ENCODE results near the gene SPAG16.

The SPAG16 gene

DNA sequence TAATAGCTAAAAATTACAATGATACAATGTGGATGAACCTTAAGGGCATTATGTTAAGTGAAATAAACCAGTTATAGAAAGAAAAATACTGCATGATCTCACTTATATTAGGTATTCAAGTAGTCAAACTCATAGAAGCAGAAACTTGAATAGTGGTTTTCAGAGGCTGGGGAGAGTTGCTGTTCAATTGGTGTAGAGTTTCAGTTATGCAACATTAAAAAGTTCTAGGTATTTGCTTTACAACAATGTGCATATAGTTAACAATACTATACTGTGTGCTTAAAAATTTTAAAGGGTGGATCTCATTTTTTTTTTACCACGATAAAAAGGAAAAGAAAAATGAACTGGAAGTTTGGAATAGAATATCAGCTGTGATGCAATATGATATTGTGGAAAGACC is 479.1 kb downstream of the SPAG16 start:
- H3K27me3 ChIP-seq (ENCODE audit: insufficient read depth, low read length) = no peaks in the 10 kb centered on the region
- no peaks in the 10 kb centered on the region for H3K9me3 ChIP-seq (ENCODE audit: insufficient read depth, low read depth, low read length)
- no peaks in the 10 kb centered on the region for H3K4me1 ChIP-seq (ENCODE audit: insufficient read depth, low read length)
- H3K36me3 ChIP-seq (ENCODE audit: insufficient read depth, low read length) = no peaks in the 10 kb centered on the region
- no peak overlapping the region for H3K9ac ChIP-seq (ENCODE audit: low read depth, low read length)
- H3K4me3 ChIP-seq (ENCODE audit: low read length) = no peak overlapping the region
- no peak overlapping the region for H3K27ac ChIP-seq (ENCODE audit: low read depth, low read length)
- WGBS = 100% methylated on average over 1 of the region's 1 CpG

DNA sequence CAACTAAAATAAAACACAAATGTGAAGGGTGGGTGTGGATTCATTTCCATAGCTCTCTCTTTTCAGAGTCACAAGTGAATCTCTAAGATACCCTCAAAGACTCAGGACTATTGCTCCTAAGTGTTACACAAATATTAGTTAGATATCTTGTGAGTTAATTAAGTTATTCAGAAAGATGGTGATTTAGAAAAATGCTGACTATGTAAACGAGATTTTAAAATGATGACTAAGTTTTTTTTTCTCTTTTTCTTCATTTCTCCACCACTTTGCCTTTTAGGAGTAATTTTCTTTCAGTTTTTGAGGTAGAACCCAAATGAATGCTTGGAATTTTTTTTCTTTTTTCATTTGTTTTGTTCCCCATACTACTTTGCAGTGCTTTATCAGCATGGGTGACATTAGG is 479.7 kb downstream of the SPAG16 start:
- WGBS = no CpG with 5 or more reads among the region's 1 CpG
- Histone ChIP-seq H3K36me3 (ENCODE audit: insufficient read depth, low read length) (no peaks in the 10 kb centered on the region), H3K9ac (ENCODE audit: low read depth, low read length) (no peak overlapping the region), H3K27ac (ENCODE audit: low read depth, low read length) (no peak overlapping the region), H3K9me3 (ENCODE audit: insufficient read depth, low read depth, low read length) (no peaks in the 10 kb centered on the region), H3K4me3 (ENCODE audit: low read length) (no peak overlapping the region), H3K27me3 (ENCODE audit: insufficient read depth, low read length) (no peaks in the 10 kb centered on the region), H3K4me1 (ENCODE audit: insufficient read depth, low read length) (no peaks in the 10 kb centered on the region)

DNA sequence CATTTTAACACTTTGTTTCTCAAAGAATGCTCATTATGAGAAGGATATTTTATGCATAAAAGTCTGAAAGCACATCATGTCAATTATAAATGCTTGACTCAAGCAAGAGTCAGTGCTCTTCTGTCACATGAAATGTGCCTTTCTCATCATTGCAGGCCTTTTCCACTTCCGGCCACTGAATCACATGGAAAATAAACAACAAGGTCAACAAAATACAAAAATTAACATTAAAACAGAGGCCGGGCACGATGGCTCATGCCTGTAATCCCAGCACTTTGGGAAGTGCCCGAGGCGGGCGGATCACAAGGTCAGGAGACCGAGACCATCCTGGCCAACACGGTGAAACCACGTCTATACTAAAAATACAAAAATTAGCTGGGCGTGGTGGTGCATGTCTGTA is 480.6 kb downstream of the SPAG16 start:
- Histone ChIP-seq H3K4me1 (ENCODE audit: insufficient read depth, low read length) (no peaks in the 10 kb centered on the region), H3K4me3 (ENCODE audit: low read length) (no peak overlapping the region), H3K9me3 (ENCODE audit: insufficient read depth, low read depth, low read length) (no peaks in the 10 kb centered on the region), H3K27ac (ENCODE audit: low read depth, low read length) (no peak overlapping the region), H3K36me3 (ENCODE audit: insufficient read depth, low read length) (no peaks in the 10 kb centered on the region), H3K27me3 (ENCODE audit: insufficient read depth, low read length) (no peaks in the 10 kb centered on the region), H3K9ac (ENCODE audit: low read depth, low read length) (no peak overlapping the region)
- 94% methylated on average over 10 of the region's 10 CpGs for WGBS

DNA sequence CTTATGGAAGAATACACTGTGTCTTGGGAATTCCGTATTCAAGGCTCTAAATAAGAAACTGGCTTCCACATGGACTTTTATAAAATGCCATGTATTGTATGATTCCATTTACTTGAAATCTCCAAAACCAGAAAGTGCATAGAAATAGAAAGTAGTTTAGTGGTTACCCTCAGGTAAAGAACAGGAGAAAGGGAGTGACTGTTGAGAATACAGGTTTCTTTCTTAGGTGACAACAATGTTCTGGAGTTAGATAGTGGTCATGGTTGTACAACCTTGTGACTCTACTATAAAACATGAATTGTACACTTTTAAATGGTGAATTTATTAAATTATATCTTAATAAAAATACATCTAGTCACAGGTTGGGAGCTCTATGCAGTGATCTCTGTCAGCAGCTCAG is 481.8 kb downstream of the SPAG16 start:
- H3K27ac ChIP-seq (ENCODE audit: low read depth, low read length) = no peak overlapping the region
- 100% methylated on average over 1 of the region's 1 CpG for WGBS
- H3K9ac ChIP-seq (ENCODE audit: low read depth, low read length) = no peak overlapping the region
- H3K4me3 ChIP-seq (ENCODE audit: low read length) = no peak overlapping the region
- no peaks in the 10 kb centered on the region for H3K27me3 ChIP-seq (ENCODE audit: insufficient read depth, low read length)
- no peaks in the 10 kb centered on the region for H3K36me3 ChIP-seq (ENCODE audit: insufficient read depth, low read length)
- no peaks in the 10 kb centered on the region for H3K4me1 ChIP-seq (ENCODE audit: insufficient read depth, low read length)
- no peaks in the 10 kb centered on the region for H3K9me3 ChIP-seq (ENCODE audit: insufficient read depth, low read depth, low read length)

DNA sequence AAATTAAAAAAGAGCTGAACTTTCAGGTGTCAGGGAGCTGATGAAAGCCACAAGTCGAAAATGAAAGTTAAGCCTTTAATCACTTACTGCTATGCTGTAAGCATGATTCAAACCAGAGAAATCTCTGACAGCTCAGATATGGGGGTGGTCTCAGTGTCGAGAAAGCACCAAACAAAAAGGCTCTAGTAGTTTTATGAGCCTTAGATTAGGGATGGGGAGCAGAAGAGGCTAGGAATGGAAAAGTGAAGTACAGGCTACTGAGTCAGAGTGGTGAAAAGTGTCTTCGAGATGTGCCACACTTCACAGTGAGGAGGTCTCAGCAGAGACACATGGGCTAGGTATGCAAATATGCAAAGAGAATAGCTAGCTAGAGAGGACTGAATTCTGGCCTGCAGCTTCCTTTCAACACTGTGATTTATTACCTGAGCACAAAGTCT is 482.2 kb downstream of the SPAG16 start:
- WGBS = 87% methylated on average over 3 of the region's 3 CpGs
- Histone ChIP-seq H3K9ac (ENCODE audit: low read depth, low read length) (no peak overlapping the region), H3K4me1 (ENCODE audit: insufficient read depth, low read length) (no peaks in the 10 kb centered on the region), H3K9me3 (ENCODE audit: insufficient read depth, low read depth, low read length) (no peaks in the 10 kb centered on the region), H3K36me3 (ENCODE audit: insufficient read depth, low read length) (no peaks in the 10 kb centered on the region), H3K27me3 (ENCODE audit: insufficient read depth, low read length) (no peaks in the 10 kb centered on the region), H3K4me3 (ENCODE audit: low read length) (no peak overlapping the region), H3K27ac (ENCODE audit: low read depth, low read length) (no peak overlapping the region)

DNA sequence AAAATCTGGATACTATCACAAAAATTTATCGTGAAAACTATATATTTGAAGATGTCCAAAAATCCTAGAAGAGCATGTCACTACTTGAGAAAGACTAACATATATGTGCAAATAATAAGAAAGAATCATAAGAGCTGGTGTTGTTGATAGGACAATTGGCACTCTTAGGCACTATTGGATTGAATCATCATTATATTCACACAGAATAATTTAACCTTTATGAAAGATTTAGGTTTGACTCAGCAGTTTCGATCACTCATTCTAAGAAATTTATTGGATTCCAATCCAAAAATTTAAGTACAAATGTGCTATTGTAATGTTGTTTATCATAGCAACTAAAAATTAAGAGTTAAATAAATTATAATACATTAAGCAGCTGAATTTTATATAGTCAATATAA is 503.6 kb downstream of the SPAG16 start:
- H3K4me3 ChIP-seq (ENCODE audit: low read length) = no peak overlapping the region
- H3K27ac ChIP-seq (ENCODE audit: low read depth, low read length) = no peak overlapping the region
- no peaks in the 10 kb centered on the region for H3K9me3 ChIP-seq (ENCODE audit: insufficient read depth, low read depth, low read length)
- no CpG with 5 or more reads among the region's 2 CpGs for WGBS
- no peaks in the 10 kb centered on the region for H3K4me1 ChIP-seq (ENCODE audit: insufficient read depth, low read length)
- no peaks in the 10 kb centered on the region for H3K27me3 ChIP-seq (ENCODE audit: insufficient read depth, low read length)
- H3K9ac ChIP-seq (ENCODE audit: low read depth, low read length) = no peak overlapping the region
- no peaks in the 10 kb centered on the region for H3K36me3 ChIP-seq (ENCODE audit: insufficient read depth, low read length)

DNA sequence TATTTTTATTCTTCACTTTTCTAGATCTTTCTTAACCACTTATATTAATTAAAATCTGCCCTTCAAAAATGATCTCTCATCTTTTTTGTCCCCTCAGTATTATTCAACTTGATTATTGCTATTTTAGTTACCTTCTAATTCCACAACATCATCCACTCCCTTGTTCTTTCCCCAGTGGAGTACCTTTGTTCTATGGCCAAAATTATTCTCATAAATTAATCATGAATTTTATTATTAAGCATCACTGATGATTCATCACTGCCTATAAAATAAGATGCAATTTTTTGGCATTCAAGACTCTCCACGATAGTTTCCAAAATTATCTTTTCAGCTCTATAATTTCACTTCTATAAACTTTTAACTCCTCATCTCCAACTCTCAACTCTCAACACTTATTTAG is 505.7 kb downstream of the SPAG16 start:
- H3K9me3 ChIP-seq (ENCODE audit: insufficient read depth, low read depth, low read length) = no peaks in the 10 kb centered on the region

DNA sequence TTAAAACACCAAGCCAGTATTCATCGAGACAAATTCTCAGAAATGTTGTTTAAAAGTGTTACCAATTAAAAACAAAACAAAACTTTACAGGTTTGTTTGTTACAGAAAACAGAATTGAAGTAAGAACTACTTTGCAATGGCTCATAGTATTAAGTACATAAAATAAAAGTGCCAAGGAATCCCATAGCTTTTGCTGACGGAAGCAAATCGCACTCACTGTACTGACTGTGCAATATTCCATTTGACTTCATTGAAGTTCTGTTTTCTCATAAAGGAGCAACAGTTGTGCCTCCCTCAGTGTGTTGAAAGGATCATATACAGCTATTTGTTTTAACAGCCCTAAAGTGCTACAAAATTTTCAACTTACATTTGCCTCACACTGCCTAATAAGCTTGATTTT is 507.8 kb downstream of the SPAG16 start:
- H3K36me3 ChIP-seq (ENCODE audit: insufficient read depth, low read length) = no peaks in the 10 kb centered on the region
- no peaks in the 10 kb centered on the region for H3K27me3 ChIP-seq (ENCODE audit: insufficient read depth, low read length)
- WGBS = 98% methylated on average over 2 of the region's 3 CpGs
- no peak overlapping the region for H3K4me3 ChIP-seq (ENCODE audit: low read length)
- H3K9me3 ChIP-seq (ENCODE audit: insufficient read depth, low read depth, low read length) = no peaks in the 10 kb centered on the region
- no peaks in the 10 kb centered on the region for H3K4me1 ChIP-seq (ENCODE audit: insufficient read depth, low read length)
- no peak overlapping the region for H3K9ac ChIP-seq (ENCODE audit: low read depth, low read length)
- no peak overlapping the region for H3K27ac ChIP-seq (ENCODE audit: low read depth, low read length)

More for the DNA sequence above, 505.7 kb downstream of the SPAG16 start:
- Histone ChIP-seq H3K27me3 (ENCODE audit: insufficient read depth, low read length) (no peaks in the 10 kb centered on the region), H3K27ac (ENCODE audit: low read depth, low read length) (no peak overlapping the region), H3K4me3 (ENCODE audit: low read length) (no peak overlapping the region), H3K9ac (ENCODE audit: low read depth, low read length) (no peak overlapping the region), H3K4me1 (ENCODE audit: insufficient read depth, low read length) (no peaks in the 10 kb centered on the region), H3K36me3 (ENCODE audit: insufficient read depth, low read length) (no peaks in the 10 kb centered on the region)
- 94% methylated on average over 1 of the region's 1 CpG for WGBS

DNA sequence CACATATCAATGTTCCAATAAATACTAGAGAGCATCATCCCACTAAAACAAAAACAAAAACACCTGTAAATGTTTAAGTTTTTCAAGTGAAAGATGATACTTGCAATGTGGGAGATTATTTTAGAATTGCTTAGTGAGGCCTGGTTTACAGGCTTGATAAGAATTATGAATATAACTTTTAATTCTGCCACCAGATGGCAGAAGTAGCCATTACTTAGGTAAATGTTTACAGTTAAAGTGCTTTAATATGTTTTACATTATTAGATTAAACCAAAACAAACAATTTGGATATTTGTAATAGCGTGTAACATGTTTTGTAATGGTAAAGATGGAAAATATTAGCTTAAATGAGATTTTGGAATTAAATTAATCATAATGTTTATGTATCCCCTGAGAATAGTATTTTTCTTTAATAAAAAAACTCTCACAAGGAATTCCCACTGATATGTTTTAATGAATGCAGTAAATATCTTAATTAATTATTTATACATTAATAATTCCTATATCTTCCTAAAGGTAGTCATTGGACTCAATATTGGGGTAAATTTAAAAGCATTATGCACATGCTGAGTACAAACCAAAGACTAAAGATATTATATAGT is 522.0 kb downstream of the SPAG16 start:
- Histone ChIP-seq H3K9me3 (ENCODE audit: insufficient read depth, low read depth, low read length) (no peaks in the 10 kb centered on the region), H3K4me1 (ENCODE audit: insufficient read depth, low read length) (no peaks in the 10 kb centered on the region; the same call in 1 of the 2 replicates), H3K36me3 (ENCODE audit: insufficient read depth, low read length) (no peaks in the 10 kb centered on the region), H3K27me3 (ENCODE audit: insufficient read depth, low read length) (no peaks in the 10 kb centered on the region), H3K9ac (ENCODE audit: low read depth, low read length) (no peak overlapping the region), H3K27ac (ENCODE audit: low read depth, low read length) (no peak overlapping the region), H3K4me3 (ENCODE audit: low read length) (no peak overlapping the region)
- WGBS = no CpG with 5 or more reads among the region's 1 CpG

DNA sequence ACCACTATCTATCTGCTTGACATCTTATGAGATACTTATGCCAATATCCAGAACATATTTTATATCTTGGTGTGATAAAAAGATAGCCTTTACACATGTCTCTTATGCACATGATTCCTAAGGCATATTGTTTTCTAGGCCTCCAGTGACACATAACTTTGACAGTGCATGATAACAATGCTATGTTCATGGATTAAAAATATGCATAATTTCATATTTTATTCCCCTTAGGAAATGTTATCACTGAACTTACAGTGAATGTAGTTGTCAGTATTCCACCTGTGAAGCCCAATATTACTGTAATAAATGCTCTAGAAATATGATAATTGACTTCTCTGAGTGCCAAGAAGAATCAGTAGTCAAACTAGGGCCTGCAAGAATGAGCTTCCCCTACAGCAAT is 532.3 kb downstream of the SPAG16 start:
- no peak overlapping the region for H3K4me3 ChIP-seq (ENCODE audit: low read length)
- H3K27ac ChIP-seq (ENCODE audit: low read depth, low read length) = no peak overlapping the region
- H3K9ac ChIP-seq (ENCODE audit: low read depth, low read length) = no peak overlapping the region
- 0 out of 2 replicates have a peak, but pooled peaks cover 3% of the 10 kb centered on the region for H3K9me3 ChIP-seq (ENCODE audit: insufficient read depth, low read depth, low read length)
- no peaks in the 10 kb centered on the region for H3K36me3 ChIP-seq (ENCODE audit: insufficient read depth, low read length)
- H3K4me1 ChIP-seq (ENCODE audit: insufficient read depth, low read length) = no peaks in the 10 kb centered on the region
- H3K27me3 ChIP-seq (ENCODE audit: insufficient read depth, low read length) = no peaks in the 10 kb centered on the region

DNA sequence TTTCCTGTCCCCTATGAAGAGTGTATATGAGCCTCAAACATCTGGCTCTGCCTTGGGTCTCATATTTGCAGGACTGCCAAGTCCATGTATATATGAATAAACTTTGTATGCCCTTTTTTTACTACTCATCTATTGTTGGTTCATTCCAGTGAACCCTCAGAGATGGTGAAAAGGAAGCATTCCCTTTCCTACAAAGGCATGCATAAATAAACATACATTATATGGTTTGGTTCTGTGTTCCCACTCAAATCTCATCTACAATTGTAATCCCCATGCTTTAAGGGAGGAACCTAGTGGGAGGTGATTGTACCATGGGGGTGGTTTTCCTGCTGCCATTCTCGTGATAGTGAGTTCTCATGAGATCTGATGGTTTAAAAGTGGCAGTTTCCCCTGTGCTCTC is 534.2 kb downstream of the SPAG16 start:
- Histone ChIP-seq H3K27ac (ENCODE audit: low read depth, low read length) (no peak overlapping the region), H3K9me3 (ENCODE audit: insufficient read depth, low read depth, low read length) (0 out of 2 replicates have a peak, but pooled peaks cover 3% of the 10 kb centered on the region), H3K9ac (ENCODE audit: low read depth, low read length) (no peak overlapping the region), H3K36me3 (ENCODE audit: insufficient read depth, low read length) (no peaks in the 10 kb centered on the region), H3K4me1 (ENCODE audit: insufficient read depth, low read length) (no peaks in the 10 kb centered on the region), H3K27me3 (ENCODE audit: insufficient read depth, low read length) (no peaks in the 10 kb centered on the region), H3K4me3 (ENCODE audit: low read length) (no peak overlapping the region)
- 90% methylated on average over 1 of the region's 1 CpG for WGBS

DNA sequence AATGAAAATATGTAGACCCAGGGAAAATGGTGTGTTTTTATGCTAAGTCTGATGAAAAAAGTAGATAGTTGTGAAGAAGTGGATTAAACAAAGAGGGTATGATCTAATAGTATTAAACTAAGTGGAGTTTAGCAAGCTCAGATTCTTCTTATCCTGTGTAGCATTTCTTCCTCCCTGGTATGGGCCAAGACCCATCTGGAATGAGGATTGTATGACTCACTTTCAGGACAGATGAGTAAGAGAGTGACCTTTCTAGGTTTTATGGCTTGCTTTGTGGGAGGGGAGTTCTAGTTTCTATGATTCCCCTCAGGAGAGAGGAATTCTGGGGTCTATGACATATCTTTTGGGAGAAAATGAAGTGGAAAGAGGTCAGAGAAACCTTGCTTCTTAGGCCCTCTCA is 550.1 kb downstream of the SPAG16 start:
- no peak overlapping the region for H3K27ac ChIP-seq (ENCODE audit: low read depth, low read length)
- no peaks in the 10 kb centered on the region for H3K27me3 ChIP-seq (ENCODE audit: insufficient read depth, low read length)
- H3K36me3 ChIP-seq (ENCODE audit: insufficient read depth, low read length) = no peaks in the 10 kb centered on the region
- H3K9ac ChIP-seq (ENCODE audit: low read depth, low read length) = no peak overlapping the region
- H3K4me3 ChIP-seq (ENCODE audit: low read length) = no peak overlapping the region
- no peaks in the 10 kb centered on the region for H3K4me1 ChIP-seq (ENCODE audit: insufficient read depth, low read length)
- H3K9me3 ChIP-seq (ENCODE audit: insufficient read depth, low read depth, low read length) = no peaks in the 10 kb centered on the region
